DND-41 (cell line): Measurements from ENCODE around the gene SLC13A3.

Source experiments
- ATAC-seq: fragments of 200-7000 bp; cut with Tn5 transposase; 3 replicates; pipeline ENCODE4 v1.9.1; 2021; ENCODE audit warnings: low read depth; ENCODE audit not compliant: insufficient read depth
- DNase-seq: peaks from one replicate; pipeline ENCODE4 v3.0.0-alpha.2; 2020
- H2AFZ ChIP-seq: 2 replicates; pipeline ENCODE4 v1.6.0; 2012; ENCODE audit warnings: low read depth, low read length
- H3K27ac ChIP-seq: 2 replicates; pipeline ENCODE4 v1.5.1; 2012; ENCODE audit warnings: low read length, inconsistent platforms
- H3K27me3 ChIP-seq: fragments of 200-600 bp; sonication (generic); 2 replicates; pipeline ENCODE4 v1.6.0; 2012; ENCODE audit warnings: low read length, mild to moderate bottlenecking, inconsistent platforms; ENCODE audit not compliant: insufficient read depth, poor library complexity
- H3K36me3 ChIP-seq: 2 replicates; pipeline ENCODE4 v1.5.1; 2012; ENCODE audit warnings: low read length, inconsistent platforms; ENCODE audit not compliant: insufficient read depth
- H3K4me1 ChIP-seq: 2 replicates; pipeline ENCODE4 v1.5.1; 2012; ENCODE audit warnings: mild to moderate bottlenecking, low read length; ENCODE audit not compliant: insufficient read depth
- H3K4me2 ChIP-seq: 2 replicates; pipeline ENCODE4 v1.6.0; 2012; ENCODE audit warnings: mild to moderate bottlenecking, moderate library complexity, low read length, inconsistent platforms; ENCODE audit not compliant: insufficient read depth
- H3K4me3 ChIP-seq, 2 experiments: fragments of 200-600 bp in 1 of 2; shearing (Covaris generic) in 1 of 2; 2 replicates each; pipeline ENCODE4 v1.5.1; 2012 to 2016; ENCODE audit warnings: inconsistent platforms in 2 of 2, low read length in 2 of 2, mild to moderate bottlenecking in 2 of 2, low read depth in 1 of 2, moderate library complexity in 1 of 2
- H3K79me2 ChIP-seq: 2 replicates; pipeline ENCODE4 v1.6.0; 2012; ENCODE audit warnings: low read length, inconsistent platforms; ENCODE audit not compliant: insufficient read depth
- H3K9ac ChIP-seq: 2 replicates; pipeline ENCODE4 v1.6.0; 2012; ENCODE audit warnings: low read depth, mild to moderate bottlenecking, inconsistent platforms, low read length, moderate library complexity
- H3K9me3 ChIP-seq: 2 replicates; pipeline ENCODE4 v1.5.1; 2012; ENCODE audit warnings: low read length, moderate library complexity, mild to moderate bottlenecking, inconsistent platforms; ENCODE audit not compliant: insufficient read depth, severe bottlenecking
- H4K20me1 ChIP-seq: 2 replicates; pipeline ENCODE4 v1.6.0; 2012; ENCODE audit warnings: low read length; ENCODE audit not compliant: insufficient read depth
- CTCF ChIP-seq: IDR thresholded peaks from 2 replicates; pipeline ENCODE4 v1.5.1; 2012; ENCODE audit warnings: borderline replicate concordance, low read length, moderate library complexity, mild to moderate bottlenecking; ENCODE audit not compliant: poor library complexity, severe bottlenecking; ENCODE audit errors: extremely low read depth
- EZH2 ChIP-seq: IDR thresholded peaks from 3 replicates; pipeline ENCODE4 v1.6.1; 2012; ENCODE audit warnings: borderline replicate concordance, low read depth, mild to moderate bottlenecking, moderate library complexity, low read length, inconsistent platforms; ENCODE audit not compliant: severe bottlenecking

SLC13A3 gene

GRCh38 chr20:46587986-46588385 lies 63.3 kb downstream of the SLC13A3 start:
- no peaks in the 10 kb centered on the region for H3K9me3 ChIP-seq
- H3K27ac ChIP-seq = no peak overlapping the region
- TF ChIP-seq CTCF = no peak
- TF ChIP-seq EZH2 = no peak
- H3K4me1 ChIP-seq = no peaks in the 10 kb centered on the region
- no peak overlapping the region for H2AFZ ChIP-seq
- DNase-seq (no peak), ATAC-seq (no peak)
- no peaks in the 10 kb centered on the region for H3K79me2 ChIP-seq
- H3K4me3 ChIP-seq = no peak overlapping the region
- no peaks in the 10 kb centered on the region for H3K36me3 ChIP-seq
- H3K9ac ChIP-seq = no peak overlapping the region
- no peak overlapping the region for H3K4me2 ChIP-seq
- H3K27me3 ChIP-seq = peaks cover 4% of the 10 kb centered on the region
- H4K20me1 ChIP-seq = no peaks in the 10 kb centered on the region; the same call in 1 of the 2 replicates

DNA sequence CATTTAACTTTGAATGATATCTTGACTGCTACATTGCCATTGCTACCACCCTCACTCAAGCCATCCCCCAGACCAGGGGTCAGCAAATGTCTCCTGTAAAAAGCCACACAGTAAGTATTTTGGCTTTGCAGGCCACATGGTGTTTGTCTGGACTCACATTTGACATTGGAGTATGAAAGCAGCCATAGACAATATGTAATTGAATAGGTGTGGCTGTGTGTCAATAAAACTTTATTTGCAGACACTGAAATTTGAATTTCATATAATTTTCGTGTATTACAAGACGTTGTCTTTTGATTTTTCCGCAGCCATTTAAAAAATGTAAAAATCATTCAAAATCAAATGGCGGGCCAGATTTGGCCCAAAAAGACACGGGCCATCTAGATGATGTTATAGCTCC lies 64.5 kb downstream of the SLC13A3 start:
- TF ChIP-seq CTCF = no peak
- TF ChIP-seq EZH2 = no peak
- no peak overlapping the region for H3K27ac ChIP-seq
- no peak overlapping the region for H3K4me3 ChIP-seq
- no peaks in the 10 kb centered on the region for H3K36me3 ChIP-seq
- peaks cover 6% of the 10 kb centered on the region for H3K27me3 ChIP-seq
- no peaks in the 10 kb centered on the region for H3K79me2 ChIP-seq
- H3K4me2 ChIP-seq = no peak overlapping the region
- ATAC-seq (no peak), DNase-seq (no peak)
- no peaks in the 10 kb centered on the region for H3K9me3 ChIP-seq
- no peaks in the 10 kb centered on the region; the same call in 1 of the 2 replicates for H4K20me1 ChIP-seq
- H3K4me1 ChIP-seq = no peaks in the 10 kb centered on the region
- H3K9ac ChIP-seq = no peak overlapping the region
- no peak overlapping the region for H2AFZ ChIP-seq

DNA sequence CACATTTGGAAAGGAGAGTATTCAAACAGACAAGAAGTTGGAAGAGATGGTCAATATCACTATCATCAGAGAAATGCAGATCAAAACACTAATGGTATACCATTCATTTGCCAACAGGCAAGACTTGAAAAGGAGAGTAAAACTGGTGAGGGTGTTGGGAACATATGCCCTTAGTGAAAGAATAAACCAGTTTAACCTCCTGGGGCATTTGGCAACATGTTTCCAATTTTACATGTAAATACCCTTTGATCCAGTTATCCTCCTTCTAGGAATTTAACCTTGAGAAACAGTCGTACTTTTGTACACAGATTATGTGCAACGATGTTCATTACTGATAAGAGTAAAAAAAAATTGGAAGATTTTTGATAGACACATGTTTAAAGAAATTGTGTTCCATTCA lies 66.8 kb downstream of the SLC13A3 start:
- Histone ChIP-seq H3K9me3 (peaks cover 4% of the 10 kb centered on the region), H3K4me3 (no peak overlapping the region), H3K27ac (no peak overlapping the region), H3K79me2 (no peaks in the 10 kb centered on the region), H3K27me3 (peaks cover 6% of the 10 kb centered on the region), H4K20me1 (no peaks in the 10 kb centered on the region; the same call in 1 of the 2 replicates), H3K36me3 (no peaks in the 10 kb centered on the region), H3K4me1 (no peaks in the 10 kb centered on the region), H3K4me2 (no peak overlapping the region), H3K9ac (no peak overlapping the region), H2AFZ (no peak overlapping the region)
- no peak for DNase-seq
- ATAC-seq = no peak
- TF ChIP-seq EZH2 = no peak
- TF ChIP-seq CTCF = no peak
